Panc1 (cell line): ENCODE measurements around the gene DMBT1. TPM values are rescaled to one million over a fixed set of nuclear protein-coding genes. Genes with fewer than 3 reads are reported as not detected.

ENCODE experiments used
- ATAC-seq: fragments of 200-7000 bp; cut with Tn5 transposase; 2 replicates; pipeline ENCODE4 v1.9.1; 2020; ENCODE audit warnings: mild to moderate bottlenecking, moderate library complexity
- BruUV-seq: library from RNA; stranded (reverse); fragments of 400-500 nt; replicated peaks from 2 replicates; lab custom pipeline; 2021; lab: Mats Ljungman, UMichigan
- CTCF ChIA-PET: fragments of 300-600 bp; sonication (Branson Sonifier 250); formaldehyde crosslinking; loops from one replicate; lab custom pipeline; 2022; ENCODE audit warnings: antibody characterized with exemption; lab: Charles Lee
- POLR2A ChIA-PET: fragments of 300-600 bp; sonication (Branson Sonifier 250); formaldehyde crosslinking; loops from one replicate; lab custom pipeline; 2022; ENCODE audit warnings: antibody characterized with exemption; lab: Charles Lee
- DNase-seq: peaks from one replicate; pipeline ENCODE4 v3.0.0-alpha.2; 2010; ENCODE audit warnings: low read depth, low spot score
- H3K27ac ChIP-seq: 2 replicates; pipeline ENCODE4 v1.5.1; 2011; ENCODE audit warnings: mild to moderate bottlenecking, low read length, inconsistent platforms
- H3K27me3 ChIP-seq: fragments of 200-500 bp; sonication (Bioruptor generic); 2 replicates; pipeline ENCODE4 v1.6.0; 2014; ENCODE audit warnings: low read length, inconsistent platforms; ENCODE audit not compliant: control insufficient read depth, insufficient read depth
- H3K36me3 ChIP-seq: fragments of 200-500 bp; sonication (Bioruptor generic); 2 replicates; pipeline ENCODE4 v1.5.1; 2014; ENCODE audit warnings: inconsistent platforms, mild to moderate bottlenecking, low read length, moderate library complexity; ENCODE audit not compliant: control insufficient read depth, insufficient read depth
- H3K4me1 ChIP-seq: 2 replicates; pipeline ENCODE4 v1.5.1; 2011; ENCODE audit warnings: inconsistent platforms, mild to moderate bottlenecking, low read length, moderate library complexity; ENCODE audit not compliant: control insufficient read depth, insufficient read depth
- H3K4me3 ChIP-seq, 2 experiments: 2 replicates each; pipeline ENCODE4 v1.5.1; 2011 to 2012; ENCODE audit warnings: low read depth in 2 of 2, low read length in 2 of 2, mild to moderate bottlenecking in 2 of 2, inconsistent platforms in 1 of 2, moderate library complexity in 1 of 2
- H3K9me3 ChIP-seq: fragments of 200-500 bp; sonication (Bioruptor generic); 2 replicates; pipeline ENCODE4 v1.5.1; 2014; ENCODE audit warnings: low read depth, mild to moderate bottlenecking, inconsistent platforms, low read length, moderate library complexity; ENCODE audit not compliant: control insufficient read depth, insufficient read depth
- CTCF ChIP-seq: fragments of 450-650 bp; IDR thresholded peaks from 2 replicates; pipeline ENCODE4 v1.5.1; 2017; ENCODE audit warnings: mild to moderate bottlenecking
- POLR2AphosphoS5 ChIP-seq: IDR thresholded peaks from 2 replicates; pipeline ENCODE4 v1.6.1; 2012; ENCODE audit warnings: mild to moderate bottlenecking, low read depth, low read length, moderate library complexity
- REST ChIP-seq, 2 experiments: IDR thresholded peaks; 2 replicates each; pipeline ENCODE4 v1.6.1; 2011 to 2012; ENCODE audit warnings: low read depth in 2 of 2, control low read depth in 1 of 2, low read length in 1 of 2, mild to moderate bottlenecking in 1 of 2, moderate library complexity in 1 of 2; ENCODE audit not compliant: insufficient read depth in 1 of 2
- SIN3A ChIP-seq: IDR thresholded peaks from 2 replicates; pipeline ENCODE4 v1.6.1; 2012; ENCODE audit warnings: low read depth, mild to moderate bottlenecking, low read length, moderate library complexity, borderline replicate concordance; ENCODE audit not compliant: insufficient read depth
- TCF7L2 ChIP-seq: IDR thresholded peaks from 2 replicates; pipeline ENCODE4 v1.6.1; 2011; ENCODE audit warnings: mild to moderate bottlenecking, low read depth, low read length, inconsistent platforms
- in situ Hi-C: cut with HindIII; loops from 2 replicates; pipeline ENCODE4 v1.10.0; 2016; ENCODE audit warnings: low sequenced_read_pairs, low pct_unique_long_range_greater_than_20kb
- intact Hi-C: fragments of 100-400 bp; cut with micrococcal nuclease; formaldehyde crosslinking; loops from one replicate; pipeline ENCODE4 v1.10.0; 2022; ENCODE audit not compliant: unreplicated experiment
- total RNA-seq: library from RNA; stranded (reverse); gene quantifications from one replicate; pipeline ENCODE4 v1.2.1, GENCODE V29; 2021; ENCODE audit not compliant: unreplicated experiment

The DMBT1 gene
- total RNA-seq, 1 experiment from 2014 or later = 0.05 TPM

- DNase-seq (no peak), ATAC-seq (no peak)
- intact Hi-C loops (loop anchor here (1.0 to 10.0 kb wide), 4 partner anchors 112 to 284 kb away; partner anchors contain the start of gene ARMS2), in situ Hi-C loops (no loop called here)
- TF ChIP-seq SIN3A (no peak), TCF7L2 (no peak), CTCF (no peak), REST (IDR thresholded peaks at IDR 0.05; ENCODE audit: insufficient read depth in 1 of 2, low read depth in 2 of 2, low read length in 1 of 2) (no peak), POLR2AphosphoS5 (no peak)
- no TSS peak for BruUV-seq
- Histone ChIP-seq H3K4me1 (no peaks in the 10 kb centered on the region), H3K9me3 (no peaks in the 10 kb centered on the region), H3K27me3 (peaks cover 3% of the 10 kb centered on the region; the same call in 1 of the 2 replicates), H3K36me3 (no peaks in the 10 kb centered on the region), H3K4me3 (no peak overlapping the region), H3K27ac (no peak overlapping the region)
- POLR2A ChIA-PET = no interaction called here
- CTCF ChIA-PET = interaction anchor here (0.6 to 1.6 kb wide), 2 partner anchors 98 to 132 kb away, joined by 4 to 6 read pairs; no protein-coding TSS in a partner anchor
Observed at GRCh38 chr10:122566632-122567031, 6.1 kb downstream of the DMBT1 start.

GRCh38 chr10:122567056-122567660 is 6.6 kb downstream of the DMBT1 start:
- no TSS peak for BruUV-seq
- TF ChIP-seq POLR2AphosphoS5 = no peak
- TF ChIP-seq SIN3A = no peak
- peak; percentile 83 for TF ChIP-seq CTCF
- no peak for TF ChIP-seq REST (IDR thresholded peaks at IDR 0.05; ENCODE audit: insufficient read depth in 1 of 2, low read depth in 2 of 2, low read length in 1 of 2)
- TF ChIP-seq TCF7L2 = no peak
- Histone ChIP-seq H3K27me3 (peaks cover 3% of the 10 kb centered on the region; the same call in 1 of the 2 replicates), H3K4me1 (no peaks in the 10 kb centered on the region), H3K4me3 (no peak overlapping the region), H3K27ac (no peak overlapping the region), H3K36me3 (no peaks in the 10 kb centered on the region), H3K9me3 (no peaks in the 10 kb centered on the region)
- peak; percentile 73 for ATAC-seq
- DNase-seq = no peak
- POLR2A ChIA-PET = no interaction called here
- in situ Hi-C loops (no loop called here), intact Hi-C loops (loop anchor here (1.0 to 10.0 kb wide), 4 partner anchors 112 to 285 kb away; partner anchors contain the start of gene ARMS2)
- CTCF ChIA-PET = no interaction called here
